ENCODE data around the gene LBP.
"Not testable (repeated sequence)": the region's sequence is repeated elsewhere in the genome, so short reads cannot be mapped to it uniquely, and the experiment has no call there.

DNA sequence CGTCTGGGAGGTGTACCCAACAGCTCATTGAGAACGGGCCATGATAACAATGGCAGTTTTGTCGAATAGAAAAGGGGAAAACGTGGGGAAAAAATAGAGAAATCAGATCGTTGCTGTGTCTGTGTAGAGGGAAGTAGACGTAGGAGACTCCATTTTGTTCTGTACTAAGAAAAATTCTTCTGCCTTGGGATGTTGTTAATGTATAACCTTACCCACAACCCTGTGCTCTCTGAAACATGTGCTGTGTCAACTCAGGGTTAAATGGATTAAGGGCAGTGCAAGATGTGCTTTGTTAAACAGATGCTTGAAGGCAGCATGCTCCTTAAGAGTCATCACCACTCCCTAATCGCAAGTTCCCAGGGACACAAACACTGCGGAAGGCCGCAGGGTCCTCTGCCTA, 61.5 kb downstream of the LBP start:
- TF ChIP-seq, protein P1, sequence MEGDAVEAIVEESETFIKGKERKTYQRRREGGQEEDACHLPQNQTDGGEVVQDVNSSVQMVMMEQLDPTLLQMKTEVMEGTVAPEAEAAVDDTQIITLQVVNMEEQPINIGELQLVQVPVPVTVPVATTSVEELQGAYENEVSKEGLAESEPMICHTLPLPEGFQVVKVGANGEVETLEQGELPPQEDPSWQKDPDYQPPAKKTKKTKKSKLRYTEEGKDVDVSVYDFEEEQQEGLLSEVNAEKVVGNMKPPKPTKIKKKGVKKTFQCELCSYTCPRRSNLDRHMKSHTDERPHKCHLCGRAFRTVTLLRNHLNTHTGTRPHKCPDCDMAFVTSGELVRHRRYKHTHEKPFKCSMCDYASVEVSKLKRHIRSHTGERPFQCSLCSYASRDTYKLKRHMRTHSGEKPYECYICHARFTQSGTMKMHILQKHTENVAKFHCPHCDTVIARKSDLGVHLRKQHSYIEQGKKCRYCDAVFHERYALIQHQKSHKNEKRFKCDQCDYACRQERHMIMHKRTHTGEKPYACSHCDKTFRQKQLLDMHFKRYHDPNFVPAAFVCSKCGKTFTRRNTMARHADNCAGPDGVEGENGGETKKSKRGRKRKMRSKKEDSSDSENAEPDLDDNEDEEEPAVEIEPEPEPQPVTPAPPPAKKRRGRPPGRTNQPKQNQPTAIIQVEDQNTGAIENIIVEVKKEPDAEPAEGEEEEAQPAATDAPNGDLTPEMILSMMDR (conservative IDR thresholded peaks at IDR 0.05; ENCODE audit: low read depth, low read length): not testable (repeated sequence)
- not testable (repeated sequence) for TF ChIP-seq EZH2 (IDR thresholded peaks at IDR 0.05; ENCODE audit: borderline replicate concordance, low read depth, low read length, poor library complexity, severe bottlenecking)

Measured in A673 (cell line).